ENCODE results near the gene CHST1. TPM values are rescaled to one million over a fixed set of nuclear protein-coding genes. Genes with fewer than 3 reads are reported as not detected.

The CHST1 gene
- polyA plus RNA-seq, 3 donors = not detected

GRCh38 chr11:45677770-45678512 lies 12.5 kb upstream of the CHST1 start:
- Mint-ChIP-seq H3K36me3 (no peaks in the 10 kb centered on the region), H3K9me3 (peaks cover 0 to 1% (median 0%) of the 10 kb centered on the region in 7 donors), H3K4me1 (no peaks in the 10 kb centered on the region), H3K4me3 (no peak overlapping the region), H3K27ac (no peak overlapping the region), H3K27me3 (ENCODE audit: low read depth in 3 of 3) (peaks cover 0 to 8% (median 4%) of the 10 kb centered on the region in 3 donors)
- no peaks in the 10 kb centered on the region for H3K27me3 ChIP-seq (ENCODE audit: control insufficient read depth in 2 of 2, insufficient read depth in 2 of 2, low read length in 2 of 2)
- H2AFZ ChIP-seq (ENCODE audit: insufficient read depth, low read depth, low read length, poor library complexity, severe bottlenecking) = no peak overlapping the region
- no peaks in the 10 kb centered on the region for H4K20me1 ChIP-seq (ENCODE audit: insufficient read depth, low read length)
- H3K79me2 ChIP-seq (ENCODE audit: insufficient read depth, low read length) = no peaks in the 10 kb centered on the region
- no peaks in the 10 kb centered on the region for H3K36me3 ChIP-seq (replicated peaks in 1 of 2; ENCODE audit: control insufficient read depth in 1 of 2, insufficient read depth in 2 of 2, low read length in 2 of 2)
- 95% methylated on average over 5 of the region's 8 CpGs for WGBS (ENCODE audit: insufficient coverage)
- no peak overlapping the region for H3K4me2 ChIP-seq (replicated peaks; ENCODE audit: extremely low read depth, low read length, poor library complexity, severe bottlenecking)
- no peak for DNase-seq
- no peak for TF ChIP-seq CTCF (IDR thresholded peaks at IDR 0.05)
- no peak overlapping the region for H3K4me3 ChIP-seq (replicated peaks in 1 of 3; ENCODE audit: low read depth in 2 of 3, low read length in 3 of 3)
- no peak overlapping the region for H3K27ac ChIP-seq (ENCODE audit: low read depth in 1 of 2, low read length in 2 of 2)
- intact Hi-C loops (cut with micrococcal nuclease) = no loop called here
- H3K9me3 ChIP-seq (replicated peaks in 1 of 2; ENCODE audit: control insufficient read depth in 1 of 2, insufficient read depth in 1 of 2, low read length in 2 of 2) = no peaks in the 10 kb centered on the region
- H3K4me1 ChIP-seq (ENCODE audit: control insufficient read depth in 1 of 2, insufficient read depth in 2 of 2, low read length in 2 of 2) = no peaks in the 10 kb centered on the region
- H3K9ac ChIP-seq (ENCODE audit: insufficient read depth, low read length, poor library complexity, severe bottlenecking) = no peak overlapping the region

- no peaks in the 10 kb centered on the region for H3K4me1 Mint-ChIP-seq
- WGBS (ENCODE audit: insufficient coverage) = 100% methylated on average over 3 of the region's 7 CpGs
- no peak overlapping the region for H3K27ac ChIP-seq (ENCODE audit: low read depth in 1 of 2, low read length in 2 of 2)
- intact Hi-C loops (cut with micrococcal nuclease) = no loop called here
- peaks cover 2 to 8% (median 5%) of the 10 kb centered on the region in 3 donors for H3K27me3 Mint-ChIP-seq (ENCODE audit: low read depth in 3 of 3)
- no peak overlapping the region for H3K4me3 Mint-ChIP-seq
- peaks cover 0 to 1% (median 0%) of the 10 kb centered on the region in 7 donors for H3K9me3 Mint-ChIP-seq
- no peak for DNase-seq
- H3K4me1 ChIP-seq (ENCODE audit: control insufficient read depth in 1 of 2, insufficient read depth in 2 of 2, low read length in 2 of 2) = no peaks in the 10 kb centered on the region
- no peak overlapping the region for H3K4me3 ChIP-seq (replicated peaks in 1 of 3; ENCODE audit: low read depth in 2 of 3, low read length in 3 of 3)
- no peak overlapping the region for H3K9ac ChIP-seq (ENCODE audit: insufficient read depth, low read length, poor library complexity, severe bottlenecking)
- no peaks in the 10 kb centered on the region for H3K27me3 ChIP-seq (ENCODE audit: control insufficient read depth in 2 of 2, insufficient read depth in 2 of 2, low read length in 2 of 2)
- H3K4me2 ChIP-seq (replicated peaks; ENCODE audit: extremely low read depth, low read length, poor library complexity, severe bottlenecking) = no peak overlapping the region
- H3K9me3 ChIP-seq (replicated peaks in 1 of 2; ENCODE audit: control insufficient read depth in 1 of 2, insufficient read depth in 1 of 2, low read length in 2 of 2) = no peaks in the 10 kb centered on the region
- no peaks in the 10 kb centered on the region for H3K36me3 Mint-ChIP-seq
- H3K79me2 ChIP-seq (ENCODE audit: insufficient read depth, low read length) = no peaks in the 10 kb centered on the region
- no peak for TF ChIP-seq CTCF (IDR thresholded peaks at IDR 0.05)
- no peaks in the 10 kb centered on the region for H3K36me3 ChIP-seq (replicated peaks in 1 of 2; ENCODE audit: control insufficient read depth in 1 of 2, insufficient read depth in 2 of 2, low read length in 2 of 2)
- H3K27ac Mint-ChIP-seq = no peak overlapping the region
- no peak overlapping the region for H2AFZ ChIP-seq (ENCODE audit: insufficient read depth, low read depth, low read length, poor library complexity, severe bottlenecking)
- no peaks in the 10 kb centered on the region for H4K20me1 ChIP-seq (ENCODE audit: insufficient read depth, low read length)
Measured at GRCh38 chr11:45676522-45677095, 11.2 kb upstream of the CHST1 start.
